Hematopoietic multipotent progenitor cell treated with erythropoietin and hydrocortisone succinate and interleukin-3 and kit ligand, for 6 days (in vitro differentiated cells): ENCODE measurements around the gene UCP3.
A peak's percentile ranks its signal among the peaks of the same experiment; 100 is the strongest.

Source experiments
- DNase-seq: peaks from one replicate; pipeline ENCODE4 v3.0.0-alpha.2; 2015

UCP3 gene

GRCh38 chr11:74017631-74018030, 8.7 kb upstream of the UCP3 start:
- DNase-seq, result no peak

- peak; percentile 93 for DNase-seq
Measured at GRCh38 chr11:74015919-74016684, 7.2 kb upstream of the UCP3 start.

GRCh38 chr11:74014880-74015279, 6.0 kb upstream of the UCP3 start:
- peak; percentile 34 for DNase-seq

- no peak for DNase-seq
Measured at GRCh38 chr11:74013141-74013540, 4.3 kb upstream of the UCP3 start.

GRCh38 chr11:74012074-74012809, 3.4 kb upstream of the UCP3 start:
- DNase-seq, result no peak

DNA sequence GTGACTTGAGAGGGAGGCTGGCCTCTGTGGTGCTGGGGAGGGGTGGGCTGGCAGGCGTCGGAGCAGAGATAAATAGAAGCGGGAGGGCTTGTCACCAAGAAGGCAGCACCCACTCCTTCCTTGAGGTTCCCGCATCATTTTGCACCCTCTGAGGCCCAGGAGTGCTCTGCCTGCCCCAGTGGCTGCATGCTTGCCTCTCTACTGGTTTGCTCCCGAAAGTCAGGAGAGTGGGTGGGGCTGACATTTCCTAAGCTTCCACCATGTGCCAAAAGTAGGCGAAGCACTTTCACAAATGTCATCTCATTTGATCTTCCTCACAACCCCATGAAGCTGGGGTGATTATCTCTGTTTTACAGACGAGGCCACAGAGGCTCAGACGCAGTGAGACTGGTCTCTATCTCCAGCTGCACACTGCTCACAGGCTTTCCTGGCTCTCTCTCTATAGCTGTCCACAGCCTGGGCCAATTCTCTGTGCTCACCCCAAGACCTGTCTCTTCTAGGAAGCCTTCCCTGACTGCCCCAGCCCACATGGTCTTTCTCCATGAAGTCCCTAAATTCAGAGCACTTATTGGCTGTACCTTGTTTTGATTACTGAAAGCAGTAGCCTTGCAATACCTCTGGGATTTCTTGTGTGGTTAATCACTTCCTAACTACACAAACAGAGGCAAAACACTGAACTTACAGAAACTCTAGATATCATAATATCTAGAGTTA, 2.6 kb upstream of the UCP3 start:
- DNase-seq, result peak; percentile 99

- DNase-seq, result peak; percentile 45
Measured at GRCh38 chr11:74010306-74011300, 1.7 kb upstream of the UCP3 start.

- DNase-seq, result no peak
Measured at GRCh38 chr11:74009675-74010305, 905 bp upstream of the UCP3 start.

DNA sequence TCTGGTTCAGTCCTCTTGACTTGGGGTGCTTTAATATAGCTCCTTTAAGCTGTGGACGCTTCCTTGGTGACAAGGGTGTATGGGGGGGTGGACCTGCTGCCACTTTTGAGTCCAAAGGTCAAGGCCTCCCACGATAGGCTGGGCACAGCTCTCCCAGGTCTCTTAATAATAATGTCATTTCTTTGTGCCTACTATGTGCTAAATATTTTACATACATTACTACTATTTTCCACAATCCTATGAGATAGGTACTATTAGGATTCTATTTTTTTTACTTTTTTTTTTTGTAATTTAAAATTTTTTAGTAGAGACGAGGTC, 304 bp upstream of the UCP3 start:
- no peak for DNase-seq

- no peak for DNase-seq
Measured at GRCh38 chr11:74007691-74008372, 1.1 kb downstream of the UCP3 start.

- DNase-seq, result no peak
Measured at GRCh38 chr11:74006743-74007304, 2.1 kb downstream of the UCP3 start.

DNA sequence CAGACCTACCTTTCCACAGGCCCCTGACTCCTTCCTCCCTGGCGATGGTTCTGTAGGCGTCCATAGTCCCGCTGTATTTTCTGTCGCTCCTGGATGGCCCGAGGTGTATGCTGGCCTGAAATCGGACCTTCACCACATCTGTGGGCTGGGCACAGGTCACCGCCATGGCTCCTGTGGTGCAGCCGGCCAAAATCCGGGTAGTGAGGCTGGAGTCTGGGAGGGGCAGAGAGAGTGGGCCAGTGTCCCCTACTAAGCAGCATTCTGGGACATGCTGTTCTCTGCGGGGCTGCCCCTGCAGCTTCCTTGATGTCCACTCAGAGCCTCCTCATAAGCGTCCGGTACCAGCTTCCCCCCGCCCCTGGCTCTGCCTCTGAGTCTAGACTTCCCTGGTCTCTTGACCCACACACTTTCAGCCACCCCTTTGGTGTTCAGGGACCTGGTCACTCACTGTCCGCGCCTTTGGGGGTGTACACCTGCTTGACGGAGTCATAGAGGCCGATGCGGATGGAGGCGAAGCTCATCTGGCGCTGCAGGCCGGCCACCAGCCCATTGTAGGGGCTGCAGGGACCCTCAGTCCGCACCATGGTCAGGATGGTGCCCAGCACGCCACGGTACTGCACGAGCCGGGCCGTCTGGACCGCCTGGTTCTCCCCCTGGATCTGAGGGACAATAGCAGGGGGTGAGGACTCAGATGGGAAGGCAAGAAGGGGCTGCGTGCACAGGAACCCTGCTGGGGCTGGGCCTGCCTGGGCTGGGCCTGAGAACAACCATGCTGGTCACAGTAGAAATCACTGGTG, 3.0 kb downstream of the UCP3 start:
- no peak for DNase-seq

- peak; percentile 88 for DNase-seq
Measured at GRCh38 chr11:74004759-74005615, 3.9 kb downstream of the UCP3 start.

GRCh38 chr11:74004046-74004695, 4.7 kb downstream of the UCP3 start:
- no peak for DNase-seq

- no peak for DNase-seq
Measured at GRCh38 chr11:74002832-74003231, 6.1 kb downstream of the UCP3 start.

- peak; percentile 83 for DNase-seq
Measured at GRCh38 chr11:74001822-74002286, 7.0 kb downstream of the UCP3 start.

DNA sequence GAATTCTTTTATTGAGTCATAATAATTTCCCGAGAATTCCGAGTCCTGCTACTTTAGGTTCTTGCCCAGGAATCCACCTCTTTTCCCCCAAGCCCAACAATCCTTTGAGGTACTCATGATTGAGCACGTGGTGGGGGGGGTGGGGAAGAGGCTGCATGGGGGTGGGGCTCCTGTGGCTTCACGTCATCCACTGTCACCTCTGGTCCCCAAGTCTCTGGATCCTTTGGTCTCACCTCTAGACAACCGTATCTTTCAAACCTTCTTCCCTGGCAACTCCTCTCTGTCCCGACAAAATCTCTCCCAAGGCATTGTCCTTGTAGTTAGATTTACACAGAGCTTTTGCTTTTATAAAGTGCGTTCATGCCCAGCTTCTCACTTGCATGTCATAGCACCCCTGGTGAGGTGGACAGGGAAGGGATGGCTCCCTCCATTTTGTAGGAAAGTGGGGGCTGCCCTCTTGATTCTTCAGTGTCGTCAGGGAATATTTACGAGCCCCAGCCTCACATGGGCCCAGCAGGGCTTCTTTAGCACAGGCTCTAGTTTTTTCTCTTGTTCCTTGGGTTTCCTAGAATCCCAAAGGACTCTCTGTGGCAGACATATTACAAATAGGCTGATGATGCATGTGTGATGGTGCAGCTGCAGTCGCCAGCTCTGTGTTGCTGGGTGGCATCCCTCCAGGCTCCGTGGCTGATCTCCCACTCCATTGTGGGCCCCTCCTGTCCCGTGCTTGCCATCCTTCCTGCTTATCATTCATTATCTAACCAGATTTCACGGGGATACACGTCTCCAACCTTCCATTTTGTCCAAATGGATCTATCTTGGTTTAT, 8.4 kb downstream of the UCP3 start:
- no peak for DNase-seq
